Loucy (cell line): Measurements from ENCODE around the gene EVI5.
"Not testable (repeated sequence)": the region's sequence is repeated elsewhere in the genome, so short reads cannot be mapped to it uniquely, and the experiment has no call there.

Experiments used
- H2AFZ ChIP-seq: fragments of 200-600 bp; sonication (generic); 2 replicates; pipeline ENCODE4 v1.6.0; 2016; ENCODE audit warnings: antibody characterized with exemption, mild to moderate bottlenecking, low read length, moderate library complexity
- H3F3A ChIP-seq: fragments of 200-600 bp; 2 replicates; pipeline ENCODE4 v1.6.0; 2016; ENCODE audit warnings: antibody characterized with exemption, low read depth, mild to moderate bottlenecking
- H3K27me3 ChIP-seq: fragments of 200-600 bp; sonication (generic); 2 replicates; pipeline ENCODE4 v1.6.1; 2014; ENCODE audit warnings: low read length, mild to moderate bottlenecking; ENCODE audit not compliant: insufficient read depth, poor library complexity, severe bottlenecking
- H3K36me3 ChIP-seq: fragments of 200-600 bp; sonication (generic); 2 replicates; pipeline ENCODE4 v1.6.1; 2016; ENCODE audit warnings: low read length; ENCODE audit not compliant: insufficient read depth
- H3K4me1 ChIP-seq: fragments of 200-600 bp; sonication (generic); 2 replicates; pipeline ENCODE4 v1.5.1; 2014; ENCODE audit warnings: low read length, mild to moderate bottlenecking; ENCODE audit not compliant: insufficient read depth, poor library complexity, severe bottlenecking
- H3K4me2 ChIP-seq: fragments of 200-600 bp; sonication (generic); 2 replicates; pipeline ENCODE4 v1.6.0; 2014; ENCODE audit warnings: antibody characterized with exemption, low read length, low read depth, mild to moderate bottlenecking; ENCODE audit not compliant: poor library complexity, severe bottlenecking
- H3K4me3 ChIP-seq: fragments of 200-600 bp; sonication (generic); 2 replicates; pipeline ENCODE4 v1.5.1; 2014; ENCODE audit warnings: low read length, mild to moderate bottlenecking, mixed read lengths; ENCODE audit not compliant: poor library complexity, severe bottlenecking
- H3K79me2 ChIP-seq: fragments of 200-600 bp; sonication (generic); 2 replicates; pipeline ENCODE4 v1.6.1; 2014; ENCODE audit warnings: low read length; ENCODE audit not compliant: insufficient read depth
- H3K9ac ChIP-seq: fragments of 200-600 bp; sonication (generic); 2 replicates; pipeline ENCODE4 v1.6.0; 2014; ENCODE audit warnings: mild to moderate bottlenecking, low read depth, low read length, moderate library complexity; ENCODE audit not compliant: poor library complexity, severe bottlenecking
- H3K9me2 ChIP-seq: fragments of 200-600 bp; sonication (generic); replicated peaks from 2 replicates; pipeline ENCODE4 v1.6.1; 2016; ENCODE audit warnings: low read depth, low read length, mixed read lengths
- H3K9me3 ChIP-seq: fragments of 200-600 bp; sonication (generic); 2 replicates; pipeline ENCODE4 v1.6.1; 2014; ENCODE audit warnings: mild to moderate bottlenecking, antibody characterized with exemption, low read length, low read depth; ENCODE audit not compliant: insufficient read depth
- H4K20me1 ChIP-seq: fragments of 200-600 bp; sonication (generic); 2 replicates; pipeline ENCODE4 v1.6.0; 2014; ENCODE audit warnings: antibody characterized with exemption, low read length, mild to moderate bottlenecking; ENCODE audit not compliant: insufficient read depth, poor library complexity, severe bottlenecking
- EZH2phosphoT487 ChIP-seq: fragments of 200-600 bp; IDR thresholded peaks from 2 replicates; pipeline ENCODE4 v1.6.1; 2018; ENCODE audit warnings: antibody characterized with exemption, mild to moderate bottlenecking, moderate library complexity, borderline replicate concordance
- TF ChIP-seq, protein P1 (sequence below): fragments of 200-600 bp; sonication (generic); conservative IDR thresholded peaks from 2 replicates; pipeline ENCODE4 v1.5.1; 2014; ENCODE audit warnings: mild to moderate bottlenecking, antibody characterized with exemption, low read length

Gene EVI5

DNA sequence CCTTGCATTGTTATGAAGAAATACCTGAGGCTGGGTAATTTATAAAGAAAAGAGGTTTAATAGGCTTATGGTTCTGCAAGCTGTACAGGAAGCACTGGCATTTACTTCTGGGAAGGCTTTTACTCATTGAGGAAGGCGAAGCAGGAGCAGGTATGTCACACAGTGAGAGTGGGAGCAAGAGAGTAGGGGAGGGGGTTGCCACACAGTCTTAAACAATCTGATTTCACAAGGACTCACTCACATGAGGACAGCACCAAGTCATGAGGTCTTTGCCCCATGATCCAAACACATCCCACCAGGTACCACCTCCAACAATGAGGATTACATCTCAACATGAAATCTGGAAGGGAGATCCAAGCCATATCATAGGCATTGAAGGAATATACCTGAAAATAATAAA is 127.2 kb downstream of the EVI5 start:
- no peaks in the 10 kb centered on the region for H3K79me2 ChIP-seq
- no peaks in the 10 kb centered on the region for H3K36me3 ChIP-seq
- H2AFZ ChIP-seq, result no peak overlapping the region
- H3K9ac ChIP-seq, result no peak overlapping the region
- H3K4me2 ChIP-seq, result no peak overlapping the region
- TF ChIP-seq, protein P1, sequence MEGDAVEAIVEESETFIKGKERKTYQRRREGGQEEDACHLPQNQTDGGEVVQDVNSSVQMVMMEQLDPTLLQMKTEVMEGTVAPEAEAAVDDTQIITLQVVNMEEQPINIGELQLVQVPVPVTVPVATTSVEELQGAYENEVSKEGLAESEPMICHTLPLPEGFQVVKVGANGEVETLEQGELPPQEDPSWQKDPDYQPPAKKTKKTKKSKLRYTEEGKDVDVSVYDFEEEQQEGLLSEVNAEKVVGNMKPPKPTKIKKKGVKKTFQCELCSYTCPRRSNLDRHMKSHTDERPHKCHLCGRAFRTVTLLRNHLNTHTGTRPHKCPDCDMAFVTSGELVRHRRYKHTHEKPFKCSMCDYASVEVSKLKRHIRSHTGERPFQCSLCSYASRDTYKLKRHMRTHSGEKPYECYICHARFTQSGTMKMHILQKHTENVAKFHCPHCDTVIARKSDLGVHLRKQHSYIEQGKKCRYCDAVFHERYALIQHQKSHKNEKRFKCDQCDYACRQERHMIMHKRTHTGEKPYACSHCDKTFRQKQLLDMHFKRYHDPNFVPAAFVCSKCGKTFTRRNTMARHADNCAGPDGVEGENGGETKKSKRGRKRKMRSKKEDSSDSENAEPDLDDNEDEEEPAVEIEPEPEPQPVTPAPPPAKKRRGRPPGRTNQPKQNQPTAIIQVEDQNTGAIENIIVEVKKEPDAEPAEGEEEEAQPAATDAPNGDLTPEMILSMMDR, result no peak
- no peak for TF ChIP-seq EZH2phosphoT487
- H3K27me3 ChIP-seq, result no peaks in the 10 kb centered on the region
- peaks cover 28% of the 10 kb centered on the region; the same call in 1 of the 2 replicates for H3K9me3 ChIP-seq
- H3K4me1 ChIP-seq, result no peaks in the 10 kb centered on the region
- H3K4me3 ChIP-seq, result no peak overlapping the region
- no peaks in the 10 kb centered on the region for H3F3A ChIP-seq
- no peaks in the 10 kb centered on the region for H3K9me2 ChIP-seq
- no peaks in the 10 kb centered on the region for H4K20me1 ChIP-seq

DNA sequence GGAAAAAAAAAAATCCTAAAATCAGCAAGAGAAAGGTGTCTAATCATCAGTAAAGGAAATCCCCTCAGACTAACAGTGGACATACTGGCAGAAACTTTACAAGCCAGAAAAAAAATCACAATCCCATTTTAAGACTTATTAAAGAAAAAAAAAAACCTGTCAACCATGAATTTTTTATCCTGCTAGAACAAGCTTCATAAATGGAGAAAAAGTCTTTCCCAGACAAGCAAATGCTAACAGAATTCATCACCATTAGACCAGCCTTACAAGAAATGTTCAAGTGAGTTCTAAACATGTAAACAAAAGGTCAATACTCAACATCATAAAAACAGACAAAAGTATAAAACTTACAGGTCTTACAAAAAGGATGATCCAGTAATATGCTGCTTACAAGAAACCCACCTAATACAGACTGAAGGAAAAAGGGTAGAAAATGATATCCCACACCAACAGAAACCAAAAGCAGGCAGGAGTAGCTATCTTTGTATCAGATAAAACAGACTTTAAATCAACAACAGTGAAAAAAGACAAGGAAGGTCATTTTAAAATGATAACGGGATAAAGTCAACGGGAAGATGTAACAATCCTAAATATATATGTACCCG is 129.6 kb downstream of the EVI5 start:
- Histone ChIP-seq H3K27me3 (no peaks in the 10 kb centered on the region), H3K79me2 (no peaks in the 10 kb centered on the region), H3K4me3 (no peak overlapping the region), H3K36me3 (no peaks in the 10 kb centered on the region), H3K9me2 (no peaks in the 10 kb centered on the region), H3F3A (no peaks in the 10 kb centered on the region), H3K4me1 (no peaks in the 10 kb centered on the region), H2AFZ (no peak overlapping the region), H3K9ac (no peak overlapping the region), H3K9me3 (peaks cover 28% of the 10 kb centered on the region; the same call in 1 of the 2 replicates), H3K4me2 (no peak overlapping the region), H4K20me1 (no peaks in the 10 kb centered on the region)
- TF ChIP-seq, protein P1, result no peak
- TF ChIP-seq EZH2phosphoT487, result no peak

DNA sequence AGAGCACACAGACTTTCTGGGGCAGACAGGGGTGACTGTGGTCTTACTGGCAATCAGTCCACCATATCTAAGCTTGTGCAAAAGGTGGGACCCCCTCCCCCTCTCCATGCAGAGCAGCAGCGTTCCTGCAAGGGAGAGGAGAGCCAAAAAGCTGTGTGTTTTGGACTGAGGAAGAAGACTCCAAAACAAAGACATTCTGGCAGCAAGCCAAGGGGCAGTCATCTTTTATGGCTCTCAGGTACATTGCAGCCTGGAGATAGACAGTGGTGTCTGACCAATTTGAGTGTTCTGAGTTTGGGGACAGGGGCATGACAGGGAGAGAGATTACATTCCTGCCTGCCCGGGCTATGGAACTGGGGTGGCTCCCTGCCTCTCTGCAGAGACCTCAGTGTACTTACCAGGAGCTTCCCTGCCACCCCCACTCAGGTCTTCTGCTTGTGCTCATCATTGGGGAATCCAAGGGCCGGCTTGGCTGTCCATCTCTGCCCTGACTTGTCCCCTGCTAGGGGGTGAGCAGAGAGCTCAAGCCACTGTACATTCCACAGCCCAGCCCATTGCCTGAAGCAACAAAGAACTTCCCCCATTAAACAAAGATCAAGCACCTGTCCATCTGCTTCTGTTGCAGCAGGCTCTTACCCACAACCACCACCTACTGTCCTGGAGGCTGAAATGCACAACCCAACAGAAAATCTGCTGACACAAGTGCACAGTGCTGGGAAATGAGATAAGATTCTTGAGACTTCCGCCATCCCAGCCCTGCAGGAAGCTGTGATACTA is 131.1 kb downstream of the EVI5 start:
- Histone ChIP-seq H3K79me2 (no peaks in the 10 kb centered on the region), H3K9me3 (peaks cover 28% of the 10 kb centered on the region; the same call in 1 of the 2 replicates)

DNA sequence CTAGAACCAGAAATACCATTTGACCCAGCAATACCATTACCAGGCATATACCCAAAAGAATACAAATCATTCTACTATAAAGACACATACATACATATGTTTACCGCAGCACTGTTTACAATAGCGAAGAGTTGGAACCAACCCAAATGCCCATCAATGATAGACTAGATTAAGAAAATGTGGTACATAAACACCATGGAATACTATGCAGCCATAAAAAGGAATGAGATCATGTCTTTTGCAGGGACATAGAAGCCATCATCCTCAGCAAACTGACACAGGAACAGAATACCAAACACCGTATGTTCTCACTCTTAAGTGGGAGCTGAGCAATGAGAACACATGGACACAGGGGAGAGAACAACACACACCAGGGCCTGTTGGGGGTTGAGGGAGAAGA is 144.2 kb downstream of the EVI5 start:
- H3F3A ChIP-seq, H4K20me1 ChIP-seq, H3K4me2 ChIP-seq, H3K9me3 ChIP-seq, H3K4me1 ChIP-seq, H2AFZ ChIP-seq, H3K4me3 ChIP-seq, H3K9ac ChIP-seq, H3K27me3 ChIP-seq, H3K36me3 ChIP-seq, H3K9me2 ChIP-seq, H3K79me2 ChIP-seq: not testable (repeated sequence)

More for the DNA sequence above, 131.1 kb downstream of the EVI5 start:
- no peaks in the 10 kb centered on the region for H3K4me1 ChIP-seq
- no peaks in the 10 kb centered on the region for H3K36me3 ChIP-seq
- H3K4me3 ChIP-seq, result peak overlapping the region; percentile 60
- H3K9me2 ChIP-seq, result no peaks in the 10 kb centered on the region
- H3K9ac ChIP-seq, result no peak overlapping the region
- no peaks in the 10 kb centered on the region for H3K27me3 ChIP-seq
- H4K20me1 ChIP-seq, result no peaks in the 10 kb centered on the region
- TF ChIP-seq, protein P1, result peak; percentile 42
- no peak for TF ChIP-seq EZH2phosphoT487
- peak overlapping the region; percentile 50 for H3K4me2 ChIP-seq
- H3F3A ChIP-seq, result no peaks in the 10 kb centered on the region
- peak overlapping the region; percentile 22; the same call in 1 of the 2 replicates for H2AFZ ChIP-seq
